ENCODE data around the gene RTN4RL2.

GRCh38 chr11:57457643-57458023 lies 2.7 kb upstream of the RTN4RL2 start:
- TF ChIP-seq, protein P1, sequence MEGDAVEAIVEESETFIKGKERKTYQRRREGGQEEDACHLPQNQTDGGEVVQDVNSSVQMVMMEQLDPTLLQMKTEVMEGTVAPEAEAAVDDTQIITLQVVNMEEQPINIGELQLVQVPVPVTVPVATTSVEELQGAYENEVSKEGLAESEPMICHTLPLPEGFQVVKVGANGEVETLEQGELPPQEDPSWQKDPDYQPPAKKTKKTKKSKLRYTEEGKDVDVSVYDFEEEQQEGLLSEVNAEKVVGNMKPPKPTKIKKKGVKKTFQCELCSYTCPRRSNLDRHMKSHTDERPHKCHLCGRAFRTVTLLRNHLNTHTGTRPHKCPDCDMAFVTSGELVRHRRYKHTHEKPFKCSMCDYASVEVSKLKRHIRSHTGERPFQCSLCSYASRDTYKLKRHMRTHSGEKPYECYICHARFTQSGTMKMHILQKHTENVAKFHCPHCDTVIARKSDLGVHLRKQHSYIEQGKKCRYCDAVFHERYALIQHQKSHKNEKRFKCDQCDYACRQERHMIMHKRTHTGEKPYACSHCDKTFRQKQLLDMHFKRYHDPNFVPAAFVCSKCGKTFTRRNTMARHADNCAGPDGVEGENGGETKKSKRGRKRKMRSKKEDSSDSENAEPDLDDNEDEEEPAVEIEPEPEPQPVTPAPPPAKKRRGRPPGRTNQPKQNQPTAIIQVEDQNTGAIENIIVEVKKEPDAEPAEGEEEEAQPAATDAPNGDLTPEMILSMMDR (IDR thresholded peaks at IDR 0.05) = no peak
- no peak for TF ChIP-seq POLR2A (IDR thresholded peaks at IDR 0.05)
- TF ChIP-seq EP300 (IDR thresholded peaks at IDR 0.05) = no peak

Measured in ovary (tissue), 3 donors.